Measurements from ENCODE around the gene TRIM59.

- TF ChIP-seq CTCF (IDR thresholded peaks at IDR 0.05 in 4 of 5, conservative IDR thresholded peaks at IDR 0.05 in 1 of 5) (no peak), POLR2A (IDR thresholded peaks at IDR 0.05) (no peak)
Measured at GRCh38 chr3:160470181-160470580, 20.6 kb upstream of the TRIM59 start.

Data from gastrocnemius medialis (tissue), 4 donors.